Testis (tissue), 2 donors: ENCODE data around the gene FAHD2B.
"Not testable (repeated sequence)": the region's sequence is repeated elsewhere in the genome, so short reads cannot be mapped to it uniquely, and the experiment has no call there.

Experiments
- CTCF ChIP-seq, 3 experiments: fragments of 450-650 bp in 2 of 3; fragments of 200-600 bp in 1 of 3; sonication (generic) in 1 of 3; IDR thresholded peaks; one replicate each; pipeline ENCODE4 v1.5.1; 2016 to 2019; ENCODE audit warnings: antibody characterized with exemption in 3 of 3, mild to moderate bottlenecking in 2 of 3, moderate library complexity in 1 of 3
- POLR2A ChIP-seq: fragments of 450-650 bp; IDR thresholded peaks from one replicate; pipeline ENCODE4 v1.6.1; 2017; ENCODE audit warnings: antibody characterized with exemption, mild to moderate bottlenecking, moderate library complexity

GRCh38 chr2:97046676-97047075 is 48.0 kb downstream of the FAHD2B start:
- not testable (repeated sequence) for TF ChIP-seq CTCF (IDR thresholded peaks at IDR 0.05); POLR2A
